MCF 10A (cell line): ENCODE results near the gene TAB2. TPM values are rescaled to one million over a fixed set of nuclear protein-coding genes. Genes with fewer than 3 reads are reported as not detected.

Experiments
- BruUV-seq: library from RNA; stranded (reverse); fragments of 400-500 nt; replicated peaks from 2 replicates; lab custom pipeline; 2021; lab: Mats Ljungman, UMichigan
- CTCF ChIA-PET: fragments of 300-600 bp; sonication (Branson Sonifier 250); formaldehyde crosslinking; extraction: SDS; loops from one replicate; lab custom pipeline; 2021; ENCODE audit warnings: antibody characterized with exemption, inconsistent platforms; lab: Yijun Ruan, JAX
- POLR2A ChIA-PET: fragments of 300-600, 350-650 bp; sonication (Branson Sonifier 250); formaldehyde crosslinking; extraction: SDS; loops from one replicate; lab custom pipeline; 2020; ENCODE audit warnings: antibody characterized with exemption, inconsistent platforms; lab: Yijun Ruan, JAX
- DNase-seq: peaks from one replicate; pipeline ENCODE4 v3.0.0-alpha.2; 2018; ENCODE audit not compliant: unreplicated experiment
- H3K27ac Mint-ChIP-seq: one replicate; pipeline ENCODE4 v1.8.0; 2022; ENCODE audit warnings: mild to moderate bottlenecking, low read depth, mixed read lengths; ENCODE audit not compliant: unreplicated experiment
- H3K27me3 Mint-ChIP-seq: one replicate; pipeline ENCODE4 v1.8.0; 2022; ENCODE audit warnings: mixed read lengths; ENCODE audit not compliant: insufficient read depth, unreplicated experiment
- H3K36me3 Mint-ChIP-seq: one replicate; pipeline ENCODE4 v1.8.0; 2022; ENCODE audit warnings: mild to moderate bottlenecking, moderate library complexity, mixed read lengths; ENCODE audit not compliant: insufficient read depth, unreplicated experiment
- H3K4me1 Mint-ChIP-seq: one replicate; pipeline ENCODE4 v1.8.0; 2022; ENCODE audit warnings: mixed read lengths; ENCODE audit not compliant: insufficient read depth, unreplicated experiment
- H3K4me3 Mint-ChIP-seq: one replicate; pipeline ENCODE4 v1.8.0; 2022; ENCODE audit warnings: mild to moderate bottlenecking, moderate library complexity, mixed read lengths; ENCODE audit not compliant: unreplicated experiment
- H3K9me3 Mint-ChIP-seq: one replicate; pipeline ENCODE4 v1.8.0; 2022; ENCODE audit warnings: mixed read lengths; ENCODE audit not compliant: unreplicated experiment
- intact Hi-C: fragments of 100-400 bp; cut with micrococcal nuclease; formaldehyde crosslinking; loops from 2 replicates; pipeline ENCODE4 v1.14.1; 2022
- total RNA-seq: library from RNA; stranded (reverse); gene quantifications from 2 replicates; pipeline ENCODE4 v1.2.3, GENCODE V29; 2022
- TF ChIP-seq, protein P1 (sequence below): fragments of 200-600 bp; IDR thresholded peaks from one replicate; pipeline ENCODE4 v1.8.0; 2022; ENCODE audit warnings: antibody characterized with exemption, mild to moderate bottlenecking; ENCODE audit not compliant: unreplicated experiment

Gene TAB2
- total RNA-seq, 1 experiment from 2014 or later, result 76.4 TPM

DNA sequence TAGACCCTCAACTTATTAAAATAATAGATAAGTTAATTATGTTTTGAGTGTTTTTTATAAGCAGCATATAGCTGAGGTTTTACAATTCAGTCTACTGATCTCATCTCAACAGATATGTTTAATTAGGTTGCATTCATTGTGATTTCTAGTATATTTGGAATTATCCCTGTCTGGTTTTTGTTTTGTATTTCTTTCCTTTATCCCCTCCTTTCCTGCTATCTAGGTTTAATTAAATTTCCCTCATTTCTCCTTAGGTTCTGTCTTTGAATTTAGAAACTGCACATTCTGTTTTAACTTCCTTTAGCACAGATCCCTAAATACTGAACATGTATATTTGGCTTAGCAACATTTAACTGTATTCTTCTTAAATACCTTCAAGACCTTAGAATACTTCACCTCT lies 77.7 kb downstream of the TAB2 start:
- Mint-ChIP-seq H3K9me3 (peaks cover 8% of the 10 kb centered on the region), H3K36me3 (peaks cover 48% of the 10 kb centered on the region), H3K27ac (no peak overlapping the region), H3K4me3 (no peak overlapping the region), H3K4me1 (peaks cover 28% of the 10 kb centered on the region), H3K27me3 (no peaks in the 10 kb centered on the region)
- ChIA-PET CTCF (interaction anchor here (0.6 kb wide), 1 partner anchor 36 kb away, joined by 3 read pairs; no protein-coding TSS in a partner anchor), POLR2A (interaction anchor here (0.6 kb wide), 1 partner anchor 647 kb away, joined by 4 read pairs; no protein-coding TSS in a partner anchor)
- no TSS peak for BruUV-seq
- DNase-seq, result no peak
- intact Hi-C loops, result no loop called here
- TF ChIP-seq, protein P1, sequence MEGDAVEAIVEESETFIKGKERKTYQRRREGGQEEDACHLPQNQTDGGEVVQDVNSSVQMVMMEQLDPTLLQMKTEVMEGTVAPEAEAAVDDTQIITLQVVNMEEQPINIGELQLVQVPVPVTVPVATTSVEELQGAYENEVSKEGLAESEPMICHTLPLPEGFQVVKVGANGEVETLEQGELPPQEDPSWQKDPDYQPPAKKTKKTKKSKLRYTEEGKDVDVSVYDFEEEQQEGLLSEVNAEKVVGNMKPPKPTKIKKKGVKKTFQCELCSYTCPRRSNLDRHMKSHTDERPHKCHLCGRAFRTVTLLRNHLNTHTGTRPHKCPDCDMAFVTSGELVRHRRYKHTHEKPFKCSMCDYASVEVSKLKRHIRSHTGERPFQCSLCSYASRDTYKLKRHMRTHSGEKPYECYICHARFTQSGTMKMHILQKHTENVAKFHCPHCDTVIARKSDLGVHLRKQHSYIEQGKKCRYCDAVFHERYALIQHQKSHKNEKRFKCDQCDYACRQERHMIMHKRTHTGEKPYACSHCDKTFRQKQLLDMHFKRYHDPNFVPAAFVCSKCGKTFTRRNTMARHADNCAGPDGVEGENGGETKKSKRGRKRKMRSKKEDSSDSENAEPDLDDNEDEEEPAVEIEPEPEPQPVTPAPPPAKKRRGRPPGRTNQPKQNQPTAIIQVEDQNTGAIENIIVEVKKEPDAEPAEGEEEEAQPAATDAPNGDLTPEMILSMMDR, result no peak

DNA sequence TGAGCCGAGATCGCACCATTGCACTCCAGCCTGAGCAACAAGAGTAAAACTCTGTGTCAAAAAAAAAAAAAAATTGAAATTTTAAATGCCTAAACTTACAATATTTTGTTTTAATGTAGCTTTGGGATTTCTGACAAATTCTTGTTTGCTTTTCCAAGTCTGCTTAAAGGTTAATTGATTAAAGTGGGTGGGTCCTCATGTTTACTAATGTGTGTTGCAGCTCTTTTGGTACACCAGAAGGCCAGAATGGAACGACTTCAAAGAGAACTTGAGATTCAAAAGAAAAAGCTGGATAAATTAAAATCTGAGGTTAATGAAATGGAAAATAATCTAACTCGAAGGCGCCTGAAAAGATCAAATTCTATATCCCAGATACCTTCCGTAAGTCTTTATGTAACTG lies 79.9 kb downstream of the TAB2 start:
- ChIA-PET POLR2A (interaction anchor here (0.6 to 1.8 kb wide), 8 partner anchors 9 to 280 kb away, joined by 3 to 9 read pairs (median 4); partner anchors contain the start of gene TAB2), CTCF (interaction anchor here (0.8 kb wide), 1 partner anchor 369 kb away, joined by 3 read pairs; no protein-coding TSS in a partner anchor)
- no peak for DNase-seq
- Mint-ChIP-seq H3K36me3 (peaks cover 47% of the 10 kb centered on the region), H3K27me3 (no peaks in the 10 kb centered on the region), H3K9me3 (peaks cover 8% of the 10 kb centered on the region), H3K4me3 (no peak overlapping the region), H3K4me1 (peaks cover 27% of the 10 kb centered on the region), H3K27ac (no peak overlapping the region)
- intact Hi-C loops, result no loop called here
- TF ChIP-seq, protein P1, result no peak
- no TSS peak for BruUV-seq

DNA sequence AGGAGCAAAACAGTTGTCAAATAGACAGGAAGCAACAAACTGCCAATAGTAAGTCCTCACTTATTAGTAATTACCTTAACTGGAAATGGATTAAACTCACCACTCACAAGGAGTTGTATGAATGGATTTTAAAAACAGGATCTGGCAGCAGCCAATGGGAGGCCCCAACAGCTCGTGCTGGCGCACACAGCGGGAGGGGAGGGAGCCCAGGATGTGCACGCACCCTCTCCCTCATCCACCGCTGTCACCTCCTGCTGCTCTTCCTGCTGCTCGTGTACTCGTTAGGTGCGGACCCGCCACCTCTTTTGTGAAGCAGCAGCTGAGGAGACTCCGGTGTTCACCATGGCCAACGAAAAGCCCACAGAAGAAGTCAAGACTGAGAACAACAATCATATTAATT lies 82.5 kb downstream of the TAB2 start, which contains the start of gene SUMO4:
SUMO4 (plus strand) TSS at position 213 of the 400 bp plus-strand sequence; CDS start at position 343, 130 bp downstream.
- H3K36me3 Mint-ChIP-seq, result peaks cover 65% of the 10 kb centered on the region
- BruUV-seq, result no TSS peak
- intact Hi-C loops, result no loop called here

DNA sequence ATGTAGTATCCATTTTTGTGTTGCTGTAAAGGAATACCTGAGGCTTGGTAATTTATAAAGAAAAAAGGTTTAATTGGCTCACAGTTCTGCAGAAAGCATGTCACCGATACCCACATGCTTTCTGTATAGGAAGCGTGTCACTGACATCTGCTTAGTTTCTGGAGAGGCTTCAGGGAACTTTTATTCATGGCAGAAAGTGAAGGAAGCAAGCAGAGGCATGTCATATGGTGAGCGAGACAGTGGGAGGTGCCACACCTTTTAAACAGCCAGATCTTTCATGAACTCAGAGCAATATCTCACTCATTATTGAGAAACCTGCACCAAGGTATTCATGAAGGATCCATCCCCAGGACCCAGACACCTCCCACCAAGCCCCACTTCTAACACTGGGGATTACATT lies 86.0 kb downstream of the TAB2 start:
- TF ChIP-seq, protein P1, result no peak
- POLR2A ChIA-PET, result no interaction called here
- Mint-ChIP-seq H3K27ac (no peak overlapping the region), H3K27me3 (no peaks in the 10 kb centered on the region), H3K36me3 (peaks cover 68% of the 10 kb centered on the region), H3K4me3 (no peak overlapping the region), H3K9me3 (peaks cover 5% of the 10 kb centered on the region), H3K4me1 (peaks cover 17% of the 10 kb centered on the region)
- intact Hi-C loops, result no loop called here
- BruUV-seq, result no TSS peak
- peak; percentile 35 for DNase-seq
- CTCF ChIA-PET, result no interaction called here

More for the DNA sequence above, 82.5 kb downstream of the TAB2 start, which contains the start of gene SUMO4:
- Mint-ChIP-seq H3K27me3 (no peaks in the 10 kb centered on the region), H3K4me3 (no peak within 1 kb of the TSS), H3K27ac (no peak within 1 kb of the TSS), H3K4me1 (peaks cover 12% of the 10 kb centered on the region), H3K9me3 (peaks cover 8% of the 10 kb centered on the region)
- no peak for DNase-seq
- ChIA-PET CTCF (no interaction called here), POLR2A (no interaction called here)
- TF ChIP-seq, protein P1, result no peak
